Thymus (tissue), 11 donors: ENCODE data around the gene GPC3. TPM values are rescaled to one million over a fixed set of nuclear protein-coding genes. Genes with fewer than 3 reads are reported as not detected.

Experiments
- DNase-seq, 9 donors: peaks; one replicate each; pipeline ENCODE4 v3.0.0-alpha.2; 2013; ENCODE audit warnings: low spot score in 9 of 9, low read depth in 6 of 9, missing footprints in 1 of 9
- H3K27ac ChIP-seq, 2 donors: one replicate each; pipeline ENCODE4 v1.5.1; 2013; ENCODE audit warnings: control low read depth in 1 of 2, low read depth in 1 of 2, low read length in 1 of 2, mild to moderate bottlenecking in 1 of 2, moderate library complexity in 1 of 2
- H3K27me3 ChIP-seq, 2 donors: one replicate each; pipeline ENCODE4 v1.5.1; 2013; ENCODE audit warnings: low read length in 1 of 2; ENCODE audit not compliant: control insufficient read depth in 2 of 2, insufficient read depth in 1 of 2
- H3K36me3 ChIP-seq, 2 donors: one replicate each; pipeline ENCODE4 v1.5.1; 2013; ENCODE audit warnings: low read length in 1 of 2, mild to moderate bottlenecking in 1 of 2, moderate library complexity in 1 of 2; ENCODE audit not compliant: control insufficient read depth in 2 of 2, insufficient read depth in 2 of 2
- H3K4me1 ChIP-seq, 2 donors: one replicate each; pipeline ENCODE4 v1.5.1; 2013; ENCODE audit warnings: low read length in 2 of 2; ENCODE audit not compliant: control insufficient read depth in 2 of 2, insufficient read depth in 2 of 2
- H3K4me3 ChIP-seq, 2 donors: one replicate each; pipeline ENCODE4 v1.5.1; 2013; ENCODE audit warnings: low read length in 2 of 2, control low read depth in 1 of 2, mild to moderate bottlenecking in 1 of 2
- H3K9me3 ChIP-seq, 2 donors: one replicate each; pipeline ENCODE4 v1.5.1; 2013; ENCODE audit warnings: low read length in 1 of 2, mild to moderate bottlenecking in 1 of 2; ENCODE audit not compliant: control insufficient read depth in 2 of 2, insufficient read depth in 1 of 2
- WGBS: extraction: QIAGEN DNeasy Blood & Tissue Kit; methylation state at CpG from one replicate; pipeline ENCODE4 v1.1.7; 2013; 5-methylcytosine and 5-hydroxymethylcytosine counted together
- polyA plus RNA-seq: library from polyadenylated mRNA; stranded (reverse); fragments of 200-250 nt; gene quantifications from one replicate; pipeline ENCODE4 v1.2.3, GENCODE V29; 2013
- total RNA-seq: library from RNA; stranded (reverse); fragments of 120-200 nt; gene quantifications from one replicate; pipeline ENCODE4 v1.2.4, GENCODE V29; 2013
- donor health status: healthy.

GPC3 gene
- total and polyA plus RNA-seq, 2 donors = 3.1 to 26.2 TPM

DNA sequence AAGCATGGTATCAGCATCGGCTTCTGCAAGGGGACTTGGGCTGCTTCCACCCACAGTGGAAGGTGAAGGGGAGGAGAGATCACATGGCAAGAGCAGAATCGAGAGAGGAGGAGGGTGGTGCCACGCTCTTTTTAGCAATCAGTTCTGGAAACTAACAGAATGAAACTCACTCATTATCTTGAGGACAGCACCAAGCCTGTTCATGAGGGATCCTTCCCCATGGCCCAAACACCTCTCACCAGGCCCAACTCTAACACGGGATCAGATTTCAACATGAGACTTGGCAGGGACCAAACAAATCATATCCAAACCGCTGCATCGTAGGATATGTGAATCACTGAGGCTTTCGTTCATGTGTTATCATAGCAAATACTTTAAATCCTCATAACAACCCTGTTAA is 125.5 kb downstream of the GPC3 start:
- H3K4me1 ChIP-seq = no peaks in the 10 kb centered on the region
- WGBS = 93% methylated on average over 7 of the region's 7 CpGs
- H3K36me3 ChIP-seq = no peaks in the 10 kb centered on the region
- H3K9me3 ChIP-seq = no peaks in the 10 kb centered on the region
- no peak for DNase-seq
- H3K27ac ChIP-seq = no peak overlapping the region
- no peaks in the 10 kb centered on the region for H3K27me3 ChIP-seq
- no peak overlapping the region for H3K4me3 ChIP-seq

DNA sequence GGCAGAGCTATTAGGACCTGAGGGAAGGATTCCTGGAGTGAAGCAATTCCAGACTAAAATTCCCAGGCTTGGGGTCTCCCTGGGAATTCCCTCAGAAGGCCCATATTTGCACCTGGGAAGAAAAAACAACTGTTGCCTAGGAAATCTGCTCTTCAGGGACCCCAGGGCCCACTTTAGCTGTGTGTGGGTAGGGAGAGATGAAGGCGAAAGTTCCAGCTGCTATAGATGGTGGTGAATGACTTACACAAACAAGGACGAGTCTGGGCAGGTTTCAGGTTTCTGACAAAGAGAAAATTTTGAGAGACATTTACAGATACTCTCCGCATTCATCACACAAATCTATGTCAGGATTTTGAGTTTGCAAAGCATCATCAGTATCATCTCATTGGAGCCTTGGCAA is 126.1 kb downstream of the GPC3 start:
- Histone ChIP-seq H3K27ac (no peak overlapping the region), H3K36me3 (no peaks in the 10 kb centered on the region), H3K4me1 (no peaks in the 10 kb centered on the region), H3K27me3 (no peaks in the 10 kb centered on the region), H3K4me3 (no peak overlapping the region), H3K9me3 (no peaks in the 10 kb centered on the region)
- 94% methylated on average over 3 of the region's 3 CpGs for WGBS
- no peak for DNase-seq

DNA sequence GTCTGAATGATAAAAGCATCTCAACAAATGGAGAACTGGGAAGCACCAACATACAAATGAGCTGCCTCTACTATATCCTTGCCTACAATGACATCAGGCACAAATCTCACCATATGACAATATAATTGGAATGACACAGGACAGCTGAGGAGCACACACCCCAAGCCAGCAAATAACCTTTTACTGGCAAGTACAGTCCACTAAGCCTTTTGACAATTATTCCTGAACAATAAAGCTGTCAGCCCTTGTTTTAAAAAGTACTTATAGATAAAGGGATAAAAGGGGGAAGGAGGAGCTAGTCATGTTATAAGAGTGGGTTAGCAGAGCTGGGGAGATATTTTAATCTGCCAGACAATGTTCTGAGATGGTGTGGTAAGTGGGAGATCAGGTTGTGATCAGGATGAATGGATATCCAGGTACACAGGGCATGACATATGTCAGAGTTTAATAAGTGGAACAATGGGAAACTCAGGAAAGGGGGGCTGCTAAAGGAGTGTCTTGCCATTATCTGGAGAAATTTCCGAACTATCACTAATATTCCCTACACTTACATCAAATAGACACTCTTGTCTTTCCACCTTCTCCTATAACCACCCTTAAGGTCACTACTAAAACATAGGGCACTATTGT is 127.6 kb downstream of the GPC3 start:
- Histone ChIP-seq H3K9me3 (no peaks in the 10 kb centered on the region), H3K4me1 (no peaks in the 10 kb centered on the region), H3K27me3 (no peaks in the 10 kb centered on the region), H3K4me3 (no peak overlapping the region), H3K27ac (no peak overlapping the region), H3K36me3 (no peaks in the 10 kb centered on the region)
- DNase-seq = no peak
- 100% methylated on average over 1 of the region's 1 CpG for WGBS

DNA sequence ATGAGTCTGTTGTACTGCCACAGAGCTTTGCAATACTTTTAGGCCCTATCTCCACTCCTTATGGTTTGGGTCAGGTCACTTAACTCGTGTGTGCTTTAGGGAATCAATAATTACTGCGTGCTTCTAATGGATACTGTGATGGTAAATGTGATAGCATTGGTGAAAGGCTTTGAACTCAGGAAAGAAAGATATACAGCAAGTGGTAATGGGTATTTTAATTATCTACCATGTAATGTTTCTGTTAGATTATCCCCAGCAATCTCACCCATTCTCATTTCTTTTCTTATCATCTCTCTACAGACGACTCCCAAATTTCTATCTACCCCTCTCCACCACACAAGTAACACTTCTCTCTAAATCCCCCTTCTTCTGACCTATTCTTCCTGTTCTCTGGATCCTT is 128.6 kb downstream of the GPC3 start:
- H3K4me1 ChIP-seq = no peaks in the 10 kb centered on the region
- WGBS = 94% methylated on average over 3 of the region's 3 CpGs
- no peak for DNase-seq
- no peak overlapping the region for H3K27ac ChIP-seq
- H3K36me3 ChIP-seq = no peaks in the 10 kb centered on the region
- H3K9me3 ChIP-seq = no peaks in the 10 kb centered on the region
- no peaks in the 10 kb centered on the region for H3K27me3 ChIP-seq
- H3K4me3 ChIP-seq = no peak overlapping the region

DNA sequence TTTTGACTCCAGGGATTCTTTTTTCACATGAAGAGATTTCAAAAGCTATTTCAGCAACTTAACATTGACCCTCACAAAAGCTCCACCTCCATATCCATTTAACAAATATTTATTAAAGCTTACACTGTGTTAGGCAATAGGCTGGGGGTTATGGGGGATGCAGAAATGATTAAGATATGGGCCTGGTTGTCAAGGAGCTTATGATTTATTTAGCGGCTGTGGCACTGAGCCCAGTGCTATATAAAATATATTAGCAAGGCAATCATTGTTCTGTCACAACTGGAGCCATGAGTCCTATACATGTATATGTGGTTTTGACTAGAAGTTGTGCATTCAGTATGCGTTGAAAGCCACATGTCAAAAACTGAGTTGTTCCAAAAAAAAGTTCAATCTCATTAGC is 131.1 kb downstream of the GPC3 start:
- Histone ChIP-seq H3K9me3 (no peaks in the 10 kb centered on the region), H3K4me1 (no peaks in the 10 kb centered on the region), H3K36me3 (no peaks in the 10 kb centered on the region), H3K4me3 (no peak overlapping the region), H3K27ac (no peak overlapping the region), H3K27me3 (no peaks in the 10 kb centered on the region)
- 95% methylated on average over 2 of the region's 2 CpGs for WGBS
- no peak for DNase-seq

DNA sequence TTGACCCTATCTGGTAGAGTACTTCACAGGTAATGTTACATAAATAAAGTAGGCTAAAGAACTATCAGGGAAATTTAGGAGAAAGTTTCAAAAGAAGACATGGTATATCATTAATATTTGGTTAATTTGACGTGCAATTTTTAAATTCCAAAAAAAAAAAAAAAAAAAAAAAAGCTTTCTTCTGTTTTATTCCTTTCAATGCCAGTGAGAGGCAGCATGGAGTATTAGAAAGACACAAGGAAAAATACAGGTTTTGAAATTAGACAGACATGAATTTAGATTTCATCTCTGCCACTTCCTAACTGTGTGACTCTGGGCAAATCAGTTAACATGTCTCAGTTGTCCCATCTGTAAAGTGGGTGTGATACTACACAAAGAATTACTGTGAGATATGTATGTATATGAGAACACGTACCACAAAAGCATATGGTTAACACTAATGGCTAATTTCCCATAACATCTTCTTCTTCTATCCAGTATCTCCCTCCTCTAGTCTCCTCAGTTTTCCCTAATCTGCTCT is 132.5 kb downstream of the GPC3 start:
- 88% methylated on average over 2 of the region's 2 CpGs for WGBS
- no peak for DNase-seq

DNA sequence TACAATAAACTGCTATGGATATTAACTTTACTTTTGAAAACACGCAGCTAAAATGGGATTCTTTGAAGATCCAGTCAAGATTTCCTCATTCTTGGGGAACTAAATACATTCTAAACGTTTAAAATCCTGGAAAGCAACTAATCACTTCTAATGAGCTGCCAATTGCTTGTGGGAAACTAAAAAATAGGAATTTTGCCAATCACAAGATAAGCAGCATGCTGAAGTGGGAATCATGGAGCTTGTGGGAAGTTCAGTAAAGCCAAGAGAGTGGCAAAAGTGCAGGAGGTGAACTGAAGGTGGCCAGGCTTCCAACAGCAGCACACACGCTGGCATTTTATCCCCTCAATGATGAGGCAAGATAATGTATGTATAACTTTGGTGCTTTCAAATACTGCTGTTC is 133.0 kb downstream of the GPC3 start:
- Histone ChIP-seq H3K27me3 (no peaks in the 10 kb centered on the region), H3K9me3 (no peaks in the 10 kb centered on the region), H3K27ac (no peak overlapping the region), H3K4me1 (no peaks in the 10 kb centered on the region), H3K4me3 (no peak overlapping the region), H3K36me3 (no peaks in the 10 kb centered on the region)
- 81% methylated on average over 3 of the region's 3 CpGs for WGBS
- DNase-seq = no peak

More for the DNA sequence above, 132.5 kb downstream of the GPC3 start:
- no peaks in the 10 kb centered on the region for H3K4me1 ChIP-seq
- no peak overlapping the region for H3K4me3 ChIP-seq
- H3K27ac ChIP-seq = no peak overlapping the region
- H3K27me3 ChIP-seq = no peaks in the 10 kb centered on the region
- no peaks in the 10 kb centered on the region for H3K9me3 ChIP-seq
- H3K36me3 ChIP-seq = no peaks in the 10 kb centered on the region

DNA sequence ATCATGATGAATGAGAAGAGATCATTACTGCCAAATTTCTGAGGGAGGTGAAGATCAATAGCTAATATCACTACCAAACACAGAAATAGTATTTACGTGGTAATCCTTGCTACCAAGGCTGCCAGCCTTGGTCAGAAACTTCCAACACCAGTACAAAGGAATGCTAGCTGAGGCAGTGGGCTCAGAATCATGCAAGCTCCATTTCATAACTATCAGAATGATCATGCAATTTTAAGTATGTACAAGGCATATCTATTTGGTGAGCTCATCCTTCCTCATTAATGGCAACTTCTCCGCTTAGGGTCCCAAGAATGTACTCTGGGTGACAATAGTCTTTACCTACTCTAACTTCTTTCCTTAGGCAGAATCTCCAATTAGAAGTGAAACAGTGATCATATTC is 135.0 kb downstream of the GPC3 start:
- no peaks in the 10 kb centered on the region for H3K36me3 ChIP-seq
- DNase-seq = no peak
- no peaks in the 10 kb centered on the region for H3K9me3 ChIP-seq
- H3K4me1 ChIP-seq = no peaks in the 10 kb centered on the region
- H3K27ac ChIP-seq = no peak overlapping the region
- H3K27me3 ChIP-seq = no peaks in the 10 kb centered on the region
- H3K4me3 ChIP-seq = no peak overlapping the region
- 99% methylated on average over 2 of the region's 2 CpGs for WGBS

DNA sequence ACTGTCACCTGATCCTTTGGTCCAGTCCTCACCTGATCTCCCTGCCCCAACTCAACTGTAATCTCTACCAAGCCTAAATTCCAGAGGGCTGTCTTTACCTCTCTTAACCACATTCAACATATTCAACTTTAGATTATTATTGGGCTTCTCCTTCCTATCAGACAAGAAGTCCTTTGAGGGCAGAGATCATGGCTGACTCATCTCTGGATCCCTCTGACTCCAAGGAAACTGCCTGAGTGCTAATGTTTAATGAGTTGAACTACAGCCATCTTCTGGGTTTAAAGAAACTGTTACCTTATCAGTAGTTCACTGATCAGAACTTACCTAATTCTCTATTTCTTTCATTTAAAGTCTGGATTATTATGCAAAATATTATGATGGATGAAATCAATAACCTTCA is 135.7 kb downstream of the GPC3 start:
- Histone ChIP-seq H3K9me3 (no peaks in the 10 kb centered on the region), H3K27ac (no peak overlapping the region), H3K4me1 (no peaks in the 10 kb centered on the region), H3K36me3 (no peaks in the 10 kb centered on the region), H3K4me3 (no peak overlapping the region), H3K27me3 (no peaks in the 10 kb centered on the region)
- no peak for DNase-seq
